Nephron (organoid): ENCODE results near the gene ZNF597.

Experiments
- H3K27ac Mint-ChIP-seq, 3 experiments: 2 replicates each; pipeline ENCODE4 v1.8.0; 2020; ENCODE audit warnings: mixed read lengths in 3 of 3, mild to moderate bottlenecking in 2 of 3, moderate library complexity in 1 of 3
- H3K27me3 Mint-ChIP-seq: 2 replicates; pipeline ENCODE4 v1.8.0; 2021; ENCODE audit warnings: low read depth, mild to moderate bottlenecking, moderate library complexity, mixed read lengths
- H3K36me3 Mint-ChIP-seq: 2 replicates; pipeline ENCODE4 v1.8.0; 2020; ENCODE audit warnings: low read depth, mixed read lengths
- H3K4me1 Mint-ChIP-seq: 2 replicates; pipeline ENCODE4 v1.8.0; 2020; ENCODE audit warnings: mixed read lengths
- H3K4me3 Mint-ChIP-seq, 3 experiments: 2 replicates each; pipeline ENCODE4 v1.8.0; 2020; ENCODE audit warnings: mild to moderate bottlenecking in 3 of 3, mixed read lengths in 3 of 3, moderate library complexity in 2 of 3
- H3K9me3 Mint-ChIP-seq: 2 replicates; pipeline ENCODE4 v1.8.0; 2020; ENCODE audit warnings: mixed read lengths
- CTCF ChIP-seq, 3 experiments: fragments of 200-600 bp; sonication (generic); IDR thresholded peaks; one replicate each; pipeline ENCODE4 v1.5.0; 2021; ENCODE audit warnings: antibody characterized with exemption in 3 of 3; ENCODE audit not compliant: unreplicated experiment in 3 of 3

ZNF597 gene

GRCh38 chr16:3465301-3465700 lies 22.0 kb upstream of the ZNF597 start:
- Mint-ChIP-seq H3K4me3 (no peak overlapping the region), H3K27ac (no peak overlapping the region), H3K27me3 (no peaks in the 10 kb centered on the region), H3K9me3 (no peaks in the 10 kb centered on the region), H3K4me1 (peaks cover 46% of the 10 kb centered on the region), H3K36me3 (peaks cover 32% of the 10 kb centered on the region)
- no peak for TF ChIP-seq CTCF (IDR thresholded peaks at IDR 0.05; ENCODE audit: unreplicated experiment in 3 of 3)

- no peak for TF ChIP-seq CTCF (IDR thresholded peaks at IDR 0.05; ENCODE audit: unreplicated experiment in 3 of 3)
- no peaks in the 10 kb centered on the region for H3K27me3 Mint-ChIP-seq
Observed at GRCh38 chr16:3461151-3461550, 17.8 kb upstream of the ZNF597 start.

GRCh38 chr16:3460585-3460984 lies 17.3 kb upstream of the ZNF597 start:
- H3K27me3 Mint-ChIP-seq, result no peaks in the 10 kb centered on the region
- TF ChIP-seq CTCF (IDR thresholded peaks at IDR 0.05; ENCODE audit: unreplicated experiment in 3 of 3), result no peak
- H3K4me3 Mint-ChIP-seq, result peak overlapping the region; percentile 95 to 100 (median 99)
- peaks cover 56% of the 10 kb centered on the region for H3K4me1 Mint-ChIP-seq
- peak overlapping the region; percentile 78 to 91 (median 89) for H3K27ac Mint-ChIP-seq
- H3K9me3 Mint-ChIP-seq, result no peaks in the 10 kb centered on the region
- peaks cover 5% of the 10 kb centered on the region for H3K36me3 Mint-ChIP-seq

More at GRCh38 chr16:3461151-3461550, 17.8 kb upstream of the ZNF597 start:
- Mint-ChIP-seq H3K36me3 (peaks cover 9% of the 10 kb centered on the region), H3K27ac (peak overlapping the region; percentile 48 to 91 (median 89)), H3K4me3 (peak overlapping the region; percentile 17 to 100 (median 95)), H3K4me1 (peaks cover 54% of the 10 kb centered on the region), H3K9me3 (no peaks in the 10 kb centered on the region)

- no peak for TF ChIP-seq CTCF (IDR thresholded peaks at IDR 0.05; ENCODE audit: unreplicated experiment in 3 of 3)
- Mint-ChIP-seq H3K27me3 (no peaks in the 10 kb centered on the region), H3K4me1 (peaks cover 56% of the 10 kb centered on the region), H3K9me3 (no peaks in the 10 kb centered on the region), H3K4me3 (peak overlapping the region; percentile 95 to 100 (median 99)), H3K27ac (peak overlapping the region; percentile 78 to 91 (median 89)), H3K36me3 (peaks cover 4% of the 10 kb centered on the region)
Observed at GRCh38 chr16:3460121-3460520, 16.8 kb upstream of the ZNF597 start.

- no peaks in the 10 kb centered on the region for H3K9me3 Mint-ChIP-seq
- H3K4me3 Mint-ChIP-seq, result peak overlapping the region; percentile 95 to 100 (median 99)
- peaks cover 4% of the 10 kb centered on the region for H3K36me3 Mint-ChIP-seq
- TF ChIP-seq CTCF (IDR thresholded peaks at IDR 0.05; ENCODE audit: unreplicated experiment in 3 of 3), result no peak
- H3K27ac Mint-ChIP-seq, result peak overlapping the region; percentile 78 to 91 (median 89)
- H3K4me1 Mint-ChIP-seq, result peaks cover 57% of the 10 kb centered on the region
- no peaks in the 10 kb centered on the region for H3K27me3 Mint-ChIP-seq
Observed at GRCh38 chr16:3459401-3460090, 16.2 kb upstream of the ZNF597 start.

GRCh38 chr16:3458852-3459361 lies 15.6 kb upstream of the ZNF597 start:
- peaks cover 55% of the 10 kb centered on the region for H3K4me1 Mint-ChIP-seq
- H3K36me3 Mint-ChIP-seq, result no peaks in the 10 kb centered on the region
- TF ChIP-seq CTCF (IDR thresholded peaks at IDR 0.05; ENCODE audit: unreplicated experiment in 3 of 3), result no peak
- H3K9me3 Mint-ChIP-seq, result no peaks in the 10 kb centered on the region
- no peaks in the 10 kb centered on the region for H3K27me3 Mint-ChIP-seq
- H3K27ac Mint-ChIP-seq, result peak overlapping the region; percentile 78 to 91 (median 89)
- peak overlapping the region; percentile 95 to 100 (median 99) for H3K4me3 Mint-ChIP-seq
